SK-N-MC (cell line): ENCODE results near the gene SNU13.

Source experiments
- EZH2 ChIP-seq: fragments of 200-600 bp; sonication (generic); IDR thresholded peaks from one replicate; pipeline ENCODE4 v1.6.1; 2017; ENCODE audit warnings: antibody characterized with exemption
- FOXP2 ChIP-seq: optimal IDR thresholded peaks from 2 replicates; pipeline ENCODE3; 2011; ENCODE audit warnings: mild to moderate bottlenecking, moderate library complexity; ENCODE audit not compliant: insufficient read depth; ENCODE audit errors: extremely low read length, control extremely low read depth
- POLR2AphosphoS5 ChIP-seq: IDR thresholded peaks from 2 replicates; pipeline ENCODE4 v1.6.1; 2012; ENCODE audit warnings: mild to moderate bottlenecking, low read depth, low read length, borderline replicate concordance

DNA sequence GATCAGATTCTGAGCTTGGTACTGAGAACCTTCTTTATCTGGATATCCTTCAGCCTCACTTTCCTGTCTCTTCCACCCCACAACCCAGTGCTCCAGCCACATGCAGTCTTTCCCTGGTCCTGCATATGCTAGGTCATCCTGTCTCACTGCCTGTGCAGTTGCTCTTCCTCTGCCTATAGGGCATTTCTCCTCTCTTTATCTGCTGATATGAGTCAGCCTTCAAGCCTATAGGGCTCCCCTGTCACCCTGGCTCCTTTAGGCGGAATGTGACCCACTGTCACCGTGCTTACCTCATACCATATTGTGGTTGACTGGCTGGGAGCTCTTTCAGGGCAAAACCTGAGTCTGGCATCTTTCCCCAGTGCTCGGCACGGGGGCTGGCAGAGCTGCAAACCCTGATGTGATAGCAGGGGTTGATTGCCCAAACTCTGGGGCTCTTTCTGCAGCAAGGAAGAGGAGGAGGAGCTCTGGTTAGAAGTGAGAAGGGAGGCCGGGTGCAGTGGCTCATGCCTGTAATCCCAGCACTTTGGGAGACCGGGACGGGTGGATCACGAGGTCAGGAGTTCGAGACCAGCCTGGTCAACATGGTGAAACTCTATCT, 36.9 kb upstream of the SNU13 start:
- no peak for TF ChIP-seq EZH2
- no peak for TF ChIP-seq FOXP2
- TF ChIP-seq POLR2AphosphoS5 = no peak
